ENCODE data around the gene HOMER3. TPM values are rescaled to one million over a fixed set of nuclear protein-coding genes. Genes with fewer than 3 reads are reported as not detected.

Gene HOMER3
- total and polyA plus RNA-seq, 11 donors: 13.6 to 36.8 (median 20.8) TPM

DNA sequence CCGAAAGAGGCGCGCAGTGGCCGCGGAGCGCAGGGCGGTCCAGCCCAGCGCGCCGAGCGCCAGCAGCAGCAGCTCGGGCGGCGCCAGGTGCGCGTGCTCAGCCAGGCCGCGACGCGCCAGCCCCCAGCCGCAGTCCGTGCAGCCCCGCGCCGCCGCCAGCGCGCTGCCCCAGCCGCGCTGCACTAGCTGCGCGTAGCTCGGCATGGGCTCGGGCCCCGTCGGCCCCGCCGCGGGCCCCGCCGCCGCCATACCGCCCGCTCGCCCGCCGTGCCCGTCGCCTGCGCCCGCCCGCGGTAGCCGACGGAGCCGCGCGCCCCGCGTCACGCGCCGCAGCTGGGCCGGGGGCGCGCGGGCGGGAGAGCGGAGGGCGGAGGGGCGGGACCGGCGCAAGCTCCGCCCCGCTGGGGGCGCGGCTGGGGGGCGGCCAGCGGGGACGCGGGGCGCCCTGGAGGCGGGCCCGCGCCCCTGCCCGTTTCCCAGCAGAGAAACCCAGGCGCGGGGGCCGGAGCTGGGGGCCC, 45.1 kb downstream of the HOMER3 start, which contains the start of gene CERS1:
Gene CERS1 (minus strand): TSS at position 335 of the 518 bp plus-strand sequence. CDS start 86 bp downstream, at position 249.
- peaks cover 0 to 33% (median 13%) of the 10 kb centered on the region in 12 donors for H3K4me1 ChIP-seq
- H3K4me3 ChIP-seq: peak within 1 kb of the TSS in 11 of 12 donors; percentile 31 to 64 (median 53)
- intact Hi-C loops (cut with DNase I): loop anchor here in 2 of 10 donors (10.0 kb wide), 1 partner anchor 89 kb away; no protein-coding TSS in a partner anchor
- peaks cover 0 to 22% (median 16%) of the 10 kb centered on the region in 9 donors for H3K36me3 ChIP-seq
- H3K9me3 ChIP-seq: no peaks in the 10 kb centered on the region
- TF ChIP-seq, protein P1, sequence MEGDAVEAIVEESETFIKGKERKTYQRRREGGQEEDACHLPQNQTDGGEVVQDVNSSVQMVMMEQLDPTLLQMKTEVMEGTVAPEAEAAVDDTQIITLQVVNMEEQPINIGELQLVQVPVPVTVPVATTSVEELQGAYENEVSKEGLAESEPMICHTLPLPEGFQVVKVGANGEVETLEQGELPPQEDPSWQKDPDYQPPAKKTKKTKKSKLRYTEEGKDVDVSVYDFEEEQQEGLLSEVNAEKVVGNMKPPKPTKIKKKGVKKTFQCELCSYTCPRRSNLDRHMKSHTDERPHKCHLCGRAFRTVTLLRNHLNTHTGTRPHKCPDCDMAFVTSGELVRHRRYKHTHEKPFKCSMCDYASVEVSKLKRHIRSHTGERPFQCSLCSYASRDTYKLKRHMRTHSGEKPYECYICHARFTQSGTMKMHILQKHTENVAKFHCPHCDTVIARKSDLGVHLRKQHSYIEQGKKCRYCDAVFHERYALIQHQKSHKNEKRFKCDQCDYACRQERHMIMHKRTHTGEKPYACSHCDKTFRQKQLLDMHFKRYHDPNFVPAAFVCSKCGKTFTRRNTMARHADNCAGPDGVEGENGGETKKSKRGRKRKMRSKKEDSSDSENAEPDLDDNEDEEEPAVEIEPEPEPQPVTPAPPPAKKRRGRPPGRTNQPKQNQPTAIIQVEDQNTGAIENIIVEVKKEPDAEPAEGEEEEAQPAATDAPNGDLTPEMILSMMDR (IDR thresholded peaks at IDR 0.05): no peak
- ATAC-seq (no peak), DNase-seq (peak in 1 of 5 donors; percentile 17)
- peak within 1 kb of the TSS in 2 of 12 donors; percentile 2 to 45 for H3K27ac ChIP-seq
- peaks cover 0 to 26% (median 12%) of the 10 kb centered on the region in 9 donors for H3K27me3 ChIP-seq
- 1 to 2% (median 1%) methylated on average over 22 to 89 of the region's 89 CpGs for WGBS, 4 donors

DNA sequence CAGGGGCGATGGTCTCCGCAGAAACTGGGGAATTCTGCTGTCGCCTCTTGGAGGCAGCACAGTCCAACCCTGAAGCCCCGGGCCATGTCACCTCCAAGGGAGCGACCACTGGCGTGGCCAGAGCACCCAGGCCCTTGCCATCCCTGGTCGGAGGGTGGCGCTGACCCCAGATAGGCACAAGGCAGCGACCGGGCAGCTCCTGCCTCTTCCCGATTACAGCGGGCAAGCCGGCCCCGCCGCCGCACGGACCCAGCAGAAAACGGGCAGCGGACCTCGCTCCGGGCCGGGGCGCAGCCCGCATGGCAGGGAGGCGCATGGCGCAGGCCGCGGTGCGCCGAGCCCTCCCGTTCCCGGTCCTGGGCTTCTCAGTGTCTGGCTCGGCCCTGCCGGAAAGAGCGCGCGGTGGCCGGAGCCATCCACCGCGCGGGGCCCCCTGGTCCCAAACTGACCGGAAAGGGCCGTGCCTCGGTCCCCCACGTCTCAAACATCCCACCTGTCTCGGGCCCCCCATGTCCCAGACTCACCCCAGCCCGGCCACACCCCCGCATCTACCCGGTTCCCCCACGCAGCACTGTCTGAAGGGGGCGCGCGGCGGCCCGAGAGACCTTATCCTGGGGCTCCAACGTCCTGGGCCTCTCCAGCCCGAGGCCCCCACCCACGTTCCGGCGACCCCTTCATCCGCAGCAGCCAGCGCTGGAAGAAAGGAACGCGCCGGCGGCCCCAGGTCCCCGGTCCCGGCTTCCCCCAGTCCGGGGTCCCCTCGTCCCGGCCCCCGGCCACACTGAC, 45.8 kb downstream of the HOMER3 start:
- H3K36me3 ChIP-seq: peaks cover 0 to 17% (median 10%) of the 10 kb centered on the region in 9 donors
- H3K27ac ChIP-seq: peak overlapping the region in 2 of 12 donors; percentile 2 to 45
- peaks cover 0 to 33% (median 13%) of the 10 kb centered on the region in 12 donors for H3K4me1 ChIP-seq
- H3K27me3 ChIP-seq: peaks cover 0 to 26% (median 12%) of the 10 kb centered on the region in 9 donors
- peak in 3 of 4 donors; percentile 36 to 55 (median 44) for ATAC-seq
- peak in 2 of 5 donors; percentile 46 to 48 for DNase-seq
- 0 to 1% (median 1%) methylated on average over 34 to 72 of the region's 72 CpGs for WGBS, 4 donors
- intact Hi-C loops (cut with DNase I): loop anchor here in 2 of 10 donors (10.0 kb wide), 1 partner anchor 90 kb away; no protein-coding TSS in a partner anchor
- peak overlapping the region in 11 of 12 donors; percentile 31 to 64 (median 53) for H3K4me3 ChIP-seq
- TF ChIP-seq, protein P1 (IDR thresholded peaks at IDR 0.05): peak in 9 of 12 donors; percentile 12 to 51 (median 27)
- TF ChIP-seq POLR2A (IDR thresholded peaks at IDR 0.05): no peak
- H3K9me3 ChIP-seq: no peaks in the 10 kb centered on the region

DNA sequence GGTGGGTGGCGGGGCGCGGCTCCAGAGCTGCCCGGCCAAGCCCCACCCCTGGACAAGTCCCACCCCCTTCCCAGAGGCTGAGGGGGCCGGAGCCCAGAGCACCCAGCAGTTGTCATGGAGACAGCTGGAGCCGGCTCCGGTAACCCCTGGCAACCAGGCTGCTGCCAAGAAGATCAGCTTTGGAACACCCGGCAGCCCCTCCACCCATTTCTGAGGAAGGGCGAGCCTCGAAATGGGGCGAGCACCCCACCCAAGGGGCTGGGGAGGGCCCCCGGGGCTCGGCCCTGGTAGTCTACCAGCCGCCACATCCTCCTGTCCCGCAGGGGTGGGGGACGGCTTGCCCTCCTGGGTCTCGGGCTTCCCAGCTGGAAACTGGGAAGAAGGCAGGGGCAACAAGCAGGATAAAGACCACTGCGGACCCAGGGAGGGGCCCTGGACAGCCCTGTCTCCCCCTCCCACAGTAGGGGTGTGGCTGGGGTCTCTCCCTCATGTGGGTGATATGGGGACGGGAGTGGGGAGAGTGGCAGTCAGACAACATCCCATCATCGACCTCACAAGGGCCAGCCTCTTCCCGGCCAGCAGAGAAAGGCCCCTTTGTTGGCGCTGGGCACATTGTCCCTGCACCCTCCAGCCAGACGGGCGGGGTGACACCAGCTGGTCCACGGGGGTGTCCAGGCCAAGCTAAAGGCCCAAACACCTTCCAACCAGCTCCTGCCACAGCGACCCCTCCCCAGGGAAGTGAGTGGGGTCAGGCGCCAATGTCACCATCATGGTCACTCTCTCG, 46.6 kb downstream of the HOMER3 start:
- Histone ChIP-seq H3K27ac (peak overlapping the region in 1 of 12 donors; percentile 22), H3K36me3 (peaks cover 0 to 9% (median 4%) of the 10 kb centered on the region in 9 donors), H3K27me3 (peaks cover 0 to 26% (median 12%) of the 10 kb centered on the region in 9 donors), H3K4me3 (peak overlapping the region in 10 of 12 donors; percentile 31 to 64 (median 54)), H3K9me3 (no peaks in the 10 kb centered on the region), H3K4me1 (peaks cover 0 to 33% (median 13%) of the 10 kb centered on the region in 12 donors)
- no peak for TF ChIP-seq POLR2A (IDR thresholded peaks at IDR 0.05)
- TF ChIP-seq, protein P1 (IDR thresholded peaks at IDR 0.05): no peak
- WGBS, 4 donors: 11 to 15% (median 12%) methylated on average over 17 to 28 of the region's 28 CpGs
- DNase-seq (peak in 1 of 5 donors; percentile 50), ATAC-seq (peak in 3 of 4 donors; percentile 3 to 40 (median 16))
- intact Hi-C loops (cut with DNase I): loop anchor here in 2 of 10 donors (10.0 kb wide), 1 partner anchor 90 kb away; no protein-coding TSS in a partner anchor

Data from heart left ventricle (tissue), 16 donors.